BLaER1 (cell line): ENCODE results near the gene PLCG2.
A peak's percentile ranks its signal among the peaks of the same experiment; 100 is the strongest.

Experiments
- H3K27ac ChIP-seq: shearing (Covaris generic); formaldehyde crosslinking; 2 replicates; pipeline ENCODE4 v1.8.1; 2022
- H3K27me3 ChIP-seq: shearing (Covaris generic); formaldehyde crosslinking; 2 replicates; pipeline ENCODE4 v1.8.1; 2022
- H3K36me3 ChIP-seq: shearing (Covaris generic); formaldehyde crosslinking; 2 replicates; pipeline ENCODE4 v1.8.1; 2022
- H3K4me1 ChIP-seq: shearing (Covaris generic); formaldehyde crosslinking; 2 replicates; pipeline ENCODE4 v1.8.1; 2022
- H3K4me2 ChIP-seq: shearing (Covaris generic); formaldehyde crosslinking; 2 replicates; pipeline ENCODE4 v1.8.1; 2022
- H3K4me3 ChIP-seq: shearing (Covaris generic); formaldehyde crosslinking; 2 replicates; pipeline ENCODE4 v1.8.1; 2022
- H3K9ac ChIP-seq: shearing (Covaris generic); formaldehyde crosslinking; 2 replicates; pipeline ENCODE4 v1.8.1; 2022
- H3K9me3 ChIP-seq: shearing (Covaris generic); formaldehyde crosslinking; 2 replicates; pipeline ENCODE4 v1.8.1; 2022
- H4K20me1 ChIP-seq: shearing (Covaris generic); formaldehyde crosslinking; 2 replicates; pipeline ENCODE4 v1.8.1; 2022
- Cebpa-rat ChIP-seq: shearing (Covaris generic); IDR thresholded peaks from 2 replicates; pipeline ENCODE4 v1.8.1; 2022

PLCG2 gene

GRCh38 chr16:81843683-81844082 is 64.6 kb downstream of the PLCG2 start:
- Histone ChIP-seq H3K9me3 (peaks cover 27% of the 10 kb centered on the region), H3K27ac (no peak overlapping the region), H3K9ac (no peak overlapping the region), H3K4me2 (peak overlapping the region; percentile 67), H4K20me1 (no peaks in the 10 kb centered on the region; the same call in 1 of the 2 replicates), H3K36me3 (peaks cover 12% of the 10 kb centered on the region; the same call in 1 of the 2 replicates), H3K27me3 (no peaks in the 10 kb centered on the region), H3K4me1 (peaks cover 59% of the 10 kb centered on the region), H3K4me3 (no peak overlapping the region)
- TF ChIP-seq Cebpa-rat: no peak

GRCh38 chr16:81846105-81846504 is 67.0 kb downstream of the PLCG2 start:
- no peak for TF ChIP-seq Cebpa-rat
- Histone ChIP-seq H3K4me2 (no peak overlapping the region), H3K27ac (no peak overlapping the region), H4K20me1 (no peaks in the 10 kb centered on the region; the same call in 1 of the 2 replicates), H3K36me3 (peaks cover 12% of the 10 kb centered on the region; the same call in 1 of the 2 replicates), H3K27me3 (no peaks in the 10 kb centered on the region), H3K4me3 (no peak overlapping the region), H3K9ac (no peak overlapping the region), H3K9me3 (peaks cover 18% of the 10 kb centered on the region), H3K4me1 (peaks cover 35% of the 10 kb centered on the region)

- Histone ChIP-seq H3K36me3 (peaks cover 17% of the 10 kb centered on the region; the same call in 1 of the 2 replicates), H3K9me3 (peaks cover 18% of the 10 kb centered on the region), H4K20me1 (no peaks in the 10 kb centered on the region; the same call in 1 of the 2 replicates), H3K4me2 (no peak overlapping the region), H3K27ac (no peak overlapping the region), H3K27me3 (no peaks in the 10 kb centered on the region), H3K4me3 (no peak overlapping the region), H3K4me1 (peaks cover 20% of the 10 kb centered on the region), H3K9ac (no peak overlapping the region)
- no peak for TF ChIP-seq Cebpa-rat
These were observed 69.3 kb downstream of the PLCG2 start for GRCh38 chr16:81848306-81848853.

DNA sequence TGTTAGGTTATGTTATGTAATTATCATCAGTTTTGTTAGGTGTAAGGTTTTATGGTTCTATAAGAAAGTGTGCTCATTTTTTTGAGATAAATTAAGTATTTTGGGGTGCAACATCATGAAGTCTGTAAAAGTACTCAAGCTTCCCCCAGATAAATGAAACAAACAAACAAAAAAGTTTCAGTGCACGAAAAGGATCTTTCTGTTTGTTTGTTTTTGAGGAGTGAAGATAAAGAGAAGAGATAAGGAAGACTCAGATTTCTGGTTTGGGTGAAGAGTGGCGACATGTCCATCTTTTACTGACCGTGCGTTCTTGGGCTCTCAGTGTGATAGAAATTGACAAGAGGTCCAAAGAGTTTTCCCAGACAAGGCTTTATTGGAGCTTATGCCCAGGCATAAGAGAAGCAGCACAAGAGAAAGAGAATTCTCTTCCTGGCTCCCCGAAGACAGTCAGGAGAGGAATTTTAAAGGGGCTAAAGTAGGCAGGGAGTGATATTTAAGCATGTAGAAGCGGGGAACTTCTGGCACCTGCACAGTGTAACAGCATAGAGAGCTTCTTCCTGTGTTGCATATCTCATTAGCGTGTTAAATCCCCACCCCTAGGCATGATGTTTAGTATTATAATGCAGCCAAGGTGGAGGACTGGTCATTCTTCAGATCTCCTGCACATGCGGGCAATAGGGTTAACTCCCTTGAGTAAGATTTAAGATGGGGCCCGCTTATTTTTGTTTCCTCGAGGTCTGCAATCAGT is 71.3 kb downstream of the PLCG2 start:
- Histone ChIP-seq H3K4me1 (peaks cover 8% of the 10 kb centered on the region; the same call in 1 of the 2 replicates), H3K9me3 (peaks cover 16% of the 10 kb centered on the region), H3K9ac (no peak overlapping the region), H3K36me3 (peaks cover 28% of the 10 kb centered on the region), H3K27me3 (no peaks in the 10 kb centered on the region), H3K27ac (no peak overlapping the region), H3K4me2 (no peak overlapping the region), H4K20me1 (no peaks in the 10 kb centered on the region; the same call in 1 of the 2 replicates), H3K4me3 (no peak overlapping the region)
- no peak for TF ChIP-seq Cebpa-rat

GRCh38 chr16:81852347-81852746 is 73.3 kb downstream of the PLCG2 start:
- Histone ChIP-seq H3K4me1 (peaks cover 8% of the 10 kb centered on the region; the same call in 1 of the 2 replicates), H3K4me2 (no peak overlapping the region), H4K20me1 (no peaks in the 10 kb centered on the region; the same call in 1 of the 2 replicates), H3K27me3 (no peaks in the 10 kb centered on the region), H3K36me3 (peaks cover 38% of the 10 kb centered on the region), H3K4me3 (no peak overlapping the region), H3K9me3 (no peaks in the 10 kb centered on the region), H3K27ac (no peak overlapping the region), H3K9ac (no peak overlapping the region)
- TF ChIP-seq Cebpa-rat: no peak

GRCh38 chr16:81855552-81856153 is 76.6 kb downstream of the PLCG2 start:
- Histone ChIP-seq H3K4me2 (no peak overlapping the region), H3K36me3 (peaks cover 67% of the 10 kb centered on the region), H3K9ac (no peak overlapping the region), H3K27ac (no peak overlapping the region), H3K9me3 (no peaks in the 10 kb centered on the region), H3K27me3 (no peaks in the 10 kb centered on the region), H3K4me3 (no peak overlapping the region), H4K20me1 (no peaks in the 10 kb centered on the region; the same call in 1 of the 2 replicates), H3K4me1 (peaks cover 12% of the 10 kb centered on the region)
- TF ChIP-seq Cebpa-rat: no peak

GRCh38 chr16:81860287-81861266 is 81.5 kb downstream of the PLCG2 start:
- Histone ChIP-seq H3K9me3 (no peaks in the 10 kb centered on the region), H3K27ac (no peak overlapping the region), H3K4me3 (no peak overlapping the region), H3K4me2 (peak overlapping the region; percentile 25; the same call in 1 of the 2 replicates), H3K36me3 (peaks cover 66% of the 10 kb centered on the region), H3K4me1 (peaks cover 15% of the 10 kb centered on the region), H3K27me3 (no peaks in the 10 kb centered on the region), H4K20me1 (peaks cover 11% of the 10 kb centered on the region; the same call in 1 of the 2 replicates), H3K9ac (no peak overlapping the region)
- TF ChIP-seq Cebpa-rat: no peak

GRCh38 chr16:81861503-81861902 is 82.4 kb downstream of the PLCG2 start:
- Histone ChIP-seq H3K9me3 (no peaks in the 10 kb centered on the region), H3K4me3 (no peak overlapping the region), H3K4me2 (no peak overlapping the region), H4K20me1 (peaks cover 11% of the 10 kb centered on the region; the same call in 1 of the 2 replicates), H3K4me1 (peaks cover 15% of the 10 kb centered on the region), H3K9ac (no peak overlapping the region), H3K36me3 (peaks cover 56% of the 10 kb centered on the region), H3K27ac (no peak overlapping the region), H3K27me3 (no peaks in the 10 kb centered on the region)
- no peak for TF ChIP-seq Cebpa-rat

GRCh38 chr16:81861915-81862314 is 82.8 kb downstream of the PLCG2 start:
- peaks cover 52% of the 10 kb centered on the region for H3K36me3 ChIP-seq
- peaks cover 11% of the 10 kb centered on the region; the same call in 1 of the 2 replicates for H4K20me1 ChIP-seq
- no peak overlapping the region for H3K27ac ChIP-seq
- H3K4me2 ChIP-seq: no peak overlapping the region
- H3K27me3 ChIP-seq: no peaks in the 10 kb centered on the region
- no peaks in the 10 kb centered on the region for H3K9me3 ChIP-seq
- H3K4me3 ChIP-seq: no peak overlapping the region
- H3K9ac ChIP-seq: no peak overlapping the region
- H3K4me1 ChIP-seq: peaks cover 15% of the 10 kb centered on the region
- TF ChIP-seq Cebpa-rat: no peak
